Nephron progenitor cell (in vitro differentiated cells): ENCODE data around the gene MLIP.

ENCODE experiments used
- DNase-seq: peaks from one replicate; pipeline ENCODE4 v3.0.0; 2021
- H3K27ac Mint-ChIP-seq: 2 replicates; pipeline ENCODE4 v1.8.0; 2021; ENCODE audit warnings: mild to moderate bottlenecking, moderate library complexity, mixed read lengths
- H3K27me3 Mint-ChIP-seq: 2 replicates; pipeline ENCODE4 v1.8.0; 2021; ENCODE audit warnings: mild to moderate bottlenecking, low read depth, mixed read lengths; ENCODE audit not compliant: poor library complexity
- H3K36me3 Mint-ChIP-seq: 2 replicates; pipeline ENCODE4 v1.8.0; 2021; ENCODE audit warnings: low read depth, mixed read lengths
- H3K4me1 Mint-ChIP-seq: 2 replicates; pipeline ENCODE4 v1.8.0; 2021; ENCODE audit warnings: mixed read lengths
- H3K4me3 Mint-ChIP-seq: 2 replicates; pipeline ENCODE4 v1.8.0; 2021; ENCODE audit warnings: mild to moderate bottlenecking, moderate library complexity, mixed read lengths
- H3K9me3 Mint-ChIP-seq: 2 replicates; pipeline ENCODE4 v1.8.0; 2021; ENCODE audit warnings: mild to moderate bottlenecking, moderate library complexity, mixed read lengths
- CTCF ChIP-seq: fragments of 200-600 bp; sonication (generic); IDR thresholded peaks from 2 replicates; pipeline ENCODE4 v1.5.0; 2021; ENCODE audit warnings: antibody characterized with exemption

MLIP gene

GRCh38 chr6:54083287-54083686 lies 28.0 kb upstream of the MLIP start:
- Mint-ChIP-seq H3K9me3 (no peaks in the 10 kb centered on the region), H3K27me3 (no peaks in the 10 kb centered on the region), H3K4me3 (no peak overlapping the region), H3K4me1 (peaks cover 12% of the 10 kb centered on the region), H3K36me3 (no peaks in the 10 kb centered on the region), H3K27ac (no peak overlapping the region)
- DNase-seq, result no peak
- TF ChIP-seq CTCF, result no peak

DNA sequence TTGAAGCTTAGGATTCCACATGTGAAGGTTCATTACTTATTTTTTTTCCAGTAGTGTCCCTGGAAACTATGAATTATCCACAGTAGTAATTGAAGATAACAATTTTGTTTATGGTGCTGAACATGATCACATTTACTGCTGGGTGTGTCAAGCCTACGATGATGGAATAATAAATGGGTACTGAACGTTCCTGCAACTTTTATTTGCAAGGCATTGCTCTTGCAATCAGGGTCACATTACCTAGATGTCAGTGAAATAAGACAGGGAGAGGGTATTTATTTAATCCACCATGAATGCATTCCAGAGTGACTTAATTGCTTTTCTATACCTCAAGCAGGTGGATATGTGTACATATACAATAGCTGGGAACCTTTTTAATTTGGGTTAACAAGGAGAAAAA lies 27.0 kb upstream of the MLIP start:
- peaks cover 12% of the 10 kb centered on the region for H3K4me1 Mint-ChIP-seq
- no peaks in the 10 kb centered on the region for H3K36me3 Mint-ChIP-seq
- no peak for TF ChIP-seq CTCF
- H3K9me3 Mint-ChIP-seq, result no peaks in the 10 kb centered on the region
- H3K27me3 Mint-ChIP-seq, result no peaks in the 10 kb centered on the region
- no peak overlapping the region for H3K4me3 Mint-ChIP-seq
- no peak overlapping the region for H3K27ac Mint-ChIP-seq
- DNase-seq, result no peak

DNA sequence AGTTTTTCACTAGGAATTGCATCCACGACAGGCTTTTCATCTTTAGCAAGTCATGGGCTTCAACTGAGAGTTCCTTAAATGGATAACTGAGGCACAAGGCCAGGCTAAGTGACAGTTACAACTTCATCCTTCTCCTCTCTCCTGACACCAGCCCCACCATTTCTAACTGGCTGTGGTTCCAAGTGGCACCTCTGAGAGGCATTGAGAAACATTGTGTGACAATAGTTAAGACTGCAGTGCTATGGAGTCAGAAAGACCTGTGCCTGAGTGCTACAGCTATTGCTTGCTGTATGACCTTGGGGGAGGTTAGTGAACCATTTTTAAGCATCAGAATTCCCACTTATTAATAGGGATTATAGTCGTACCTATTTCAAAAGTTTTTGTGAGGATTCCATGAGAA lies 26.2 kb upstream of the MLIP start:
- no peaks in the 10 kb centered on the region for H3K27me3 Mint-ChIP-seq
- no peaks in the 10 kb centered on the region for H3K36me3 Mint-ChIP-seq
- no peaks in the 10 kb centered on the region for H3K9me3 Mint-ChIP-seq
- H3K4me3 Mint-ChIP-seq, result no peak overlapping the region
- H3K27ac Mint-ChIP-seq, result no peak overlapping the region
- TF ChIP-seq CTCF, result no peak
- peaks cover 12% of the 10 kb centered on the region for H3K4me1 Mint-ChIP-seq
- DNase-seq, result no peak

DNA sequence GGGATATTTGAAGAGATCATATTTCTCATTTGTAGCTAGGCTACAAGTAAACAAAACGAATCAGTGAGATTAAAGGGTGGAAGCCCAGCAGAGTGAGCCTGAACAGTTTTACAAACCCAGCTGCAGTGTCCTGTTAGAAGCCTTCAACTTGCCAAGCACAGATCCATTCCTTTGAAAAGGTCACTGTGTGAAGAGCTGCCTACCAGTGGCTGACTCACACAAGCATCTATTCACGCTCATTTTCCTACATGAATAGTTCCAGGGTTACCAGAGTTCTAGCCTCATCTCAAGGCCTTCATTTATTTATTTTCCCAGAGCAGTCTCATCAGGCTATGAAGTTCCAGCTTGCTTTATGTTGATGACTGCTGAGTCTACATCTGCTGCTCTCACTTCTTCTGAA lies 25.7 kb upstream of the MLIP start:
- no peaks in the 10 kb centered on the region for H3K27me3 Mint-ChIP-seq

GRCh38 chr6:54086439-54086838 lies 24.8 kb upstream of the MLIP start:
- no peak for TF ChIP-seq CTCF
- no peaks in the 10 kb centered on the region for H3K27me3 Mint-ChIP-seq
- no peaks in the 10 kb centered on the region for H3K36me3 Mint-ChIP-seq
- H3K4me3 Mint-ChIP-seq, result no peak overlapping the region
- H3K4me1 Mint-ChIP-seq, result peaks cover 12% of the 10 kb centered on the region
- no peaks in the 10 kb centered on the region for H3K9me3 Mint-ChIP-seq
- no peak for DNase-seq
- H3K27ac Mint-ChIP-seq, result no peak overlapping the region

More for the DNA sequence above, 25.7 kb upstream of the MLIP start:
- DNase-seq, result no peak
- Mint-ChIP-seq H3K9me3 (no peaks in the 10 kb centered on the region), H3K4me1 (peaks cover 12% of the 10 kb centered on the region), H3K27ac (no peak overlapping the region), H3K4me3 (no peak overlapping the region), H3K36me3 (no peaks in the 10 kb centered on the region)
- no peak for TF ChIP-seq CTCF

DNA sequence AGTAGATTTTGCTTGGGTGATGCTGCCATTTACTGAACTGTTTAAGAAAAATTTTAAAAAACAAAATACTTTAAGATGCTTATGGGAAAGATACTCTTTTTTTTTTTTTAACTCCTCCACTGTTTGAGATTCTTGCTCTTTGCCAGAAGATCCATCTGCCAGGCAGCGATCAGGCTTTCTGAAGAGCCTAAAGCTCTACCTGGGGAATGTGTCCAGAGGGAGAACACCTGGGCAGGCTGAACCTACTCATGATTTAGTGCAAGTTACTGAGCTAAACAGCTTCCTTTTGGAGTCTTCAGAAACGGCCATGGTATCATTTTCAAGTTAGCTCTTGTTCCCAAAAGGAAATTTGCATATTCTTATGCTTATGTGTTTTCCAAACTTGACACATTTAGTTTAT lies 23.5 kb upstream of the MLIP start:
- H3K27me3 Mint-ChIP-seq, result no peaks in the 10 kb centered on the region
- DNase-seq, result no peak
- no peaks in the 10 kb centered on the region for H3K36me3 Mint-ChIP-seq
- H3K9me3 Mint-ChIP-seq, result no peaks in the 10 kb centered on the region
- H3K27ac Mint-ChIP-seq, result no peak overlapping the region
- no peak overlapping the region for H3K4me3 Mint-ChIP-seq
- TF ChIP-seq CTCF, result no peak
- peaks cover 12% of the 10 kb centered on the region for H3K4me1 Mint-ChIP-seq
